Right forelimb (tissue), 1 donor: ENCODE results near the gene NAV2.

Experiments used
- DNase-seq: peaks from one replicate; pipeline ENCODE4 v3.0.0-alpha.2; 2018

NAV2 gene

DNA sequence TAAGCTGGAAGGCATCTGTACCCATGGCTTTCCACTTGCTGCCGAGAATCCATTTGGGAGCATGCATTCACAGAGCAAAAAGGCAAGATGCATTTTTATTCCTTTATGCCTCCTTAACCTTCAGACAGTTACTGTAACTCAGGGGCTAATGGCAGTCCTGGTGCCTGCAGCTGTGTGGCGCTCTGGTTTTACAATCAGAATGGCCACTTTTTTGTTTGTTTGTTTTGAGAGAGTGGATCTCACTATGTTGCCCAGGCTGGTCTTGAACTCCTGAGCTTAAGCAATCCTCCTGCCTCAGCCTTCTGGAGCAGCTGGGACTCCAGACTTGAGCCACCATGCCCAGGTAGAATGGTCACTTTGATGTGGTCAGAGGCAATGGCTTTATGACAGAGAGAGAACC is 101.8 kb downstream of the NAV2 start:
- no peak for DNase-seq

DNA sequence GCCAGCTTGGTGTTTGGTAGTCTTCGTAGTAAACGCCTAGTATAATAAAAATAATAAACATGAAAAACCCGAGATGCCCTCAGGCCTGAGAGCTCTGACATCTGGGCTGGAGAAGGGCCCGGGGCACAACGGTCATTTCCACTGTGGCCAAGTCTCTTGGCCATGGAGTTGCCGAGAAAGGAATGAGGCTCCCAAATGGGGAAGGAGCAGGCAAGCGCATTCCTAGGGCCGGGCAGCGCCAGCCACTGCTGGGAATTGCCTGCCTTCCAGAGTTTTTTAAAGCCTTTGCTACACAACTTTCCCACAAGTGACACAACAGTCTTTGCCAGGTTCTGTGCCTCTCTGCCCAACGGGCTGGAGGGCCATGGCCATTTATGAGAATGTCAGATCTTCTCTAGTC is 103.4 kb downstream of the NAV2 start:
- no peak for DNase-seq

DNA sequence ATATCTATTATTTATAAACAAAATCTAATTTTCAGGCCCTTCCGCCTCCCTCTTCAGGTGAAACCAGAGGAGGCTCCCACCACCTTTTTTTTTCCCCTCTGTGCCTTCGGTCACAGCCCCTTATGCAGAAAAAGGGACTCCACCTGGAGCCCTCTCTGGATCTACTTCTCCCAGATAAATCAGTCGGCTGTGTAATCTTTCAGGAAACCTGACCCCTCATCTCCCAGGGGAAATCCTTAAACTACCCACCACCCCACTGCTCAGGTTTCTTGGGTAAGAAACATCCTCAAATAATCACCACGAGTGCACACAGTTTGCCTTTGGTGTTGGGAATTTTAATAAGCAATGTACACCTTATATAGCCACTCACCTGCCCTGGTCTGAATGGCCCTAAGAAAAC is 104.2 kb downstream of the NAV2 start:
- DNase-seq: no peak

- DNase-seq: no peak
These were observed 104.7 kb downstream of the NAV2 start for GRCh38 chr11:19817265-19817851.

GRCh38 chr11:19817870-19818269 is 105.2 kb downstream of the NAV2 start:
- no peak for DNase-seq

GRCh38 chr11:19818619-19819018 is 106.0 kb downstream of the NAV2 start:
- no peak for DNase-seq

DNA sequence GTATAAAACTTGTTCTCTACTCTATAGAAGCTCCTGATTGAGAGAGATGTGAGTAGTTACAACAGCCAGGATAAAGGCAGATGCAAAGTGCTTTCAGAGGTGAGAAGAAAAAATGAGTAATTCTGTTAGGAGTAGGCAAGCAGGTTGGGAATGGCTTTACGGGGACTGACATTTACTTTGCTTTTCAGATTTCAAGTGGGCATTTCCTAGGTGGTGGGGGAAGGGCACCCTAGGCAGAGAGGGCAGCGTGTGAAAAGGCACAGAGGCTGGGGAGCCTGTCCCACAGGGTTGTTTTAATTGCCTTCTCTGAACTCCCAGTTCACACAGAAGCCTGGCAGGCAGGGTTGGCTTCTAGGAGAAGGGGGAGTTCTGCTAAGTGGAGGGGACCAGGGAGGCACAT is 106.5 kb downstream of the NAV2 start:
- DNase-seq: no peak

DNA sequence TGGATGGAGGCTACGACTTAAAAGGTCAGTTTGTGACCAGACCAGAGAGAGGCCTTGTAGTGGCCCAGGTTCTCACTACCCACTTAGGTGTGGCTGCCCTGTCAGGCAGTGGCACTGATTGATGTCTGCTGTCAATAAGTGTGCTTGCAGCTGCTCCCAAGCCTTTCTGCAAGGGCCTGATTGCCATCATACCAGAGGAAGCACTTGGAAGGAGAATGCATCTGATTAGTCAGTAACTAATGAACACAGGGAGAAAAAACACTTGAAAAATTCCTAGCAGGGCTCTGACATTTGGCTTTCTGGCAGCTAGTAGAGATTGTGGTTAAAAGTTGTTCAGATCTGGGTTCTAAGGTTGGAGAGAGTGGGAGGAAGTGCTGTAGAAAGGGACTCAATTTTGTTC is 107.5 kb downstream of the NAV2 start:
- no peak for DNase-seq

GRCh38 chr11:19821412-19821875 is 108.8 kb downstream of the NAV2 start:
- no peak for DNase-seq

GRCh38 chr11:19821993-19822392 is 109.4 kb downstream of the NAV2 start:
- no peak for DNase-seq

DNA sequence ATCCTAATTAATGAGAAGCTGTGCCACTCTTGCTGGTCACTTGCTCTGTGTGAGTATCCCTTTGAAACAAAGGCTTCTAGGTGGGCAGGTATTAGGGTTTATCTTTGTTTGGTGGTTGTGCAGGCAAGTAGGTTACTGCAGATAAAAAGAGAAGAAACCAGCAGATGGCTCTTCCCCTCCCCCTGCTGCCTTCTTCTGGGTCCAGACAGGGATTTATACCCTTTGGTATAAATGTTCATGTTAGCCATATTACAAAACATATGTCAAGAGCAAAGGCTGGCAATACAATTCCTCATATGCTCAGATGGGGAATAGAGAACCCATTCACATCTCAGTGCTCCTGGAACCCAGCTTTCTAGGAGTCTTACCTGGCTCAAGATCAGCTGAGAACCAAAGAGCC is 109.9 kb downstream of the NAV2 start:
- no peak for DNase-seq

DNA sequence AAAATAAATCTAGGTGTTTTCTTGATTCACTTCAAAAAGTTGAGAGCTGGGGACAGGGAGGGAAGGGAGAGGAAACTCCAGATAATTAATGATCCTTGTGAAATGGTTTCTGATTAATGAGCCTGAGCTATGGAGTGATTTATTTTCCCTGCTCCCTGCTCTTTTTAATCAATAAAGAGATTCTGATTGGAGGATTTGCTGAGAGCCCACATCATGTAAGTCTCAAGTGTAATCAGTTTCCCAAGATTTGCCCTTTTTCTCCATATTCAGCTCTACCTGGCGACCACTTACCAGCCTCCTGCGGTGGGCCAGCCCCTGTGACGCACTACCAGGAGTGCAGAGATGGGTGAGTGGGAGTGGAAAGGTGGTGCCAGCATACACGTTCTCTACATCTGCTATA is 114.0 kb downstream of the NAV2 start:
- DNase-seq: no peak

DNA sequence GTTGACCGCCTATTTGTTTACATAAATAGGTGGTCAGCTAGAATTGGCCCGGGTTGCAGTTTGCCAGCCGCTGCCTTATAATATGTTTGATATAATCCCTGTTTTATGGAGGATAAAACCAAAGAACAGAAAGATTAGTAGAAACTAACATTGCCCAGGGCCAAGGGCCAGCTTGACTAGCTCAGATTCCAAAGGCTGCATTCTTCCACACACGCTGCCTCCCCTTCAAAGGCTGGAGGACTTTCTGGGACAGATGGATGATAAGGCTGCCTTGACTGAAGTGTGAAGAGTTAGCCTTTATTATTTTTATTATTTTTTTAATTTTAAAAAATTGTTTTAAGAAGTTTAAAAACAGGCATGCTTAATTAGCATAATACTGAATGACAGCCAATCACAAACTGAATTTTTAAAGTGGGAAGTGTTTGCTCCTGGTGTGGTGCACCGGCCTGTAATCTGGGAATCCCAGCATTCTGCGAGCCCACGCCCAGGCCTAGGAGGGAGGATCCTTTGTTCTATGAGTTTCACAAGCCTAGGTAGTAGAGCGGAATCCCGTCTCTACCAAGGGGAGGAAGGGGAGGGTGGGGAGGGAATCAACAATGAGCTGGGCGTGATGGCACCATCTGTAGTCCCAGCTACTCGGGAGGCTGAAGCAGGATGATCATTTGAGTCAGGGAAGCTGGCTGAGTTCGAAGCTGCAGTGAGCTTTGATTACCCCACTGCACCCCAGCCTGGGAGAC is 114.9 kb downstream of the NAV2 start:
- DNase-seq: no peak

DNA sequence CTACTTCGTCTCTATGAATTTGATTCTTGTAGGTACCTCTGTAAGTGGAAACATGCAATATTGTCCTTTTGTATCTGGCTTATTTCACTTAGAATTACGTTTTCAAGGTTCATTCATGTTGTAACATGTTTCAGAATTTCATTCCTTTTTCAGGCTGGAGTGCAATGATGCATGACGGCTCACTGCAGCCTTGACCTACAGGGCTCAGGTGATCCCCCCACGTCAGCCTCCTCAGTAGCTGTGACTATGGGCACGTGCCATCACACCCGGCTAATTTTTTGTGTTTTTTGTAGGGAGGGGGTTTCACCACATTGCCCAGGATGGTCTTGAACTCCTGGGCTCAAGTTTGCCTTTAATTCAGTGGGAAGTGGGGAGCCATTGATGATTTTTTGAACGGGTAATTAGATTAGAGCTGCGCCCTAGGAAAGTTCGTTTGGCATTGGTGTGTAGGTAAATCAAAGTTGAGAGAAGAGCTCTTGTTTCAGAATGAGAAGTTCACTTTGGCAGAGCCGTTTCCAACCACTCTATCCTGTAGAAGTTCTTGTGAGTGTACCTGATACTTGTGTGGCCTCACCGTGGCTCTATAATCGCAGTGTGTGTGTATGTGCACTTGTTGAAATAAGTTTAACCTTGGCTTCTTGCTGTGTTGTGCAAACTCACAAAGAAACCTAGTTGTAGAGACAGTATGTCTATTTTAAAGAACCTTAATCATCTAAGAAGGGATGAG is 115.9 kb downstream of the NAV2 start:
- DNase-seq: no peak

DNA sequence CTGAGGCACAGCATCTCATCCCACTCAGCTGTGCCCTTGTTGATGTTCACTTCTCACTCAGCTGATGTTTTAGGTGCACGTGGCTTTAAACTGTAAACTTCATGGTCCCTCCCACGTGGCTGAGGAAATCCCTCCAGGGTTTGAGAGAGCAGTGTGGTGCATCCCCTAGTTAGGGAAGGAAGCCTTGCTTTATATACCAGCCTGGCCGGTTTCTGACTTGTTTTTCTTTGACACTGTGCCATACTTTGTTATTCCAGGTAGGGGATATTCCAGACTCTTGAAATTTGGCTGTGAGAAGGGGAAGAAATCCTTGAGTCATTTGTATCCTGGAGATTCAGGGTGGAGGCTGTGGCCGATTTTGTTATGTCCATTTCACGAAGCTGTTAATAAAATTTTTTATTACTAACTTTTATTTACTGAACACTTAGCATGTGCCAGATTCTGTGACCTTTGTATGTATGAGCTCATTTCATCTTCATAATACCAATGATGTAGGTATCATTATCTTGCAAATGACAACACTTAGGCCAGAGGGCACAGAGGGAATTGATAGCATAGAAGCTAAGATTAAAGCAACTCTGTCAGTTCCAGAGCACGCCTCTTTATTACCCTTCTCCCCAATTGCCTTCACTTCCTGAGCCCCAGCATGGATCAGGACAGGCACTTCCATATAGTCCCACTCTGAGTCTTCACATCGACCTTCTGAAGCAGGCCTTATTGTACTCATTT is 116.6 kb downstream of the NAV2 start:
- DNase-seq: no peak

- no peak for DNase-seq
These were observed 119.6 kb downstream of the NAV2 start for GRCh38 chr11:19832086-19832750.

DNA sequence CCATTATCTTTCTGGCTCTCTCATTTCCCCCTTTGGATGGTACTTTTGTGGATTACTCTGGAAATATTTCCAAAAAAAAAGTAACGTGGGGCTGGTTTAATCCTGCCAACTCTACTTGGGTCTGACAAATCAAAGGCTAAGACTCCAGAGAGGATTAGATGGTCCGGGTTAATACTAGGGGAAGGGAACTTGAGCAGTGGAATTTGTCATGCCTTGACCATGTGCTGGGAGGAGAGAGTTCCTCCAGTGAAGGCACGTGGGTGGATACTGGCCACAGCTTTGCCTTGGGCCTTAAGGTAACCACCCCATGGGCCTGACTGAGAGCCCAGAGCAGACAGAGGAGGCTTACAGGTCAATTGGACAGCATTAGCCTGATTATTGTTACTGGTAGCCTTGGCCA is 120.3 kb downstream of the NAV2 start:
- no peak for DNase-seq

GRCh38 chr11:19834771-19835170 is 122.1 kb downstream of the NAV2 start:
- DNase-seq: no peak

DNA sequence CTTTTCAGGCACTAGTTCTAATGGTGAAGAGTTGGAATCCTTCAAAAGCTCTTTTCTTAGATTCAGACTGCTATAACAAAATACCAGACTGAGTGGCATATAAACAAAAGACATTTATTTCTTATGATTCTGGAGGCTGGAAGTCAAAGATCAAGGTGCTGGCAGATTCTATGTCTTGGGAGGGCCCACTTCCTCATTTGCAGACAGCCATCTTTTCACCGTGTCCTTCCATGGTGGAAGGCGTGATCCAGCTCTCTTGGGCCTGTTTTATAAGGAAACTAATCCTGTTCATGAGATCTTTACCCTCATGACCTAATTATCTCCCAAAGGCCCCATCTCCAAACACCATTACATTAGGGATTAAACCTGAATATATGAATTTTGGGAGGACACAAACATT is 124.0 kb downstream of the NAV2 start:
- no peak for DNase-seq

DNA sequence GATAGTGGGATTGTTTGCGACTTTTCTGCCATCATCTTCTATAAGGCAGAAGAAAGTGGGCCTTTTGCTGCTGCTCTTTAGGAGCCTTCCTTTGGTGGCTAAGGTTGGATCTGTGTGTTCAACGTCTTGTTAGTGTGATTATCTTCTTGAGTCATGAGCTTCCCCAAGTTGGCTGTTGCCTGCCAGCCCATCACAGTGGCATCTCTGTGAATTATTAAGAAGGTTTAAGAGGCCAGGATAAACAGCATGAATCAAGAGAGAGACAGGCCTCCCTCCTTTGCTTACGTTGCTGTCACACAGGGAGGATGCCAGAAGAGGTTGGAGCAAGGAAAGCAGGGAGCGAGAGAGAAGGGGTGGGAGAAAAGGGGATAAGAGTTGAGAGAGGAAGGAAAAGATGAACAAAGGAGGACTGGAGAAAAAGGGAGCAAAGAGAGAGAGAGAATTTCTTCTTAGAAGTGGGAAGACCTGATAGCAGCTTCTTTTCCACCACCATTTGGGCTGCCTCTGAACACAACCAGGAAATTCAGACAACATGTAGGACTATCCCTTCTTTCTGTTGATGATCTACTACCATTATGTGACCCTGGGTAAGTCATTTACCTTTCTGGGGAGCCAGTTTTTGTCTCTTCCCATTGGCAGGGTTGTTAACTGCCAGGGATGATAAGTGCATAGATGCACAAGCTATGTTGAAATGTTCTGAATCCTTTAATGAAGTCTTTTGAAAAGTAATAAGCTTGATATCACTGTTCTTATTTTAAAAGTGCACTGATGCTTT is 126.5 kb downstream of the NAV2 start:
- no peak for DNase-seq

DNA sequence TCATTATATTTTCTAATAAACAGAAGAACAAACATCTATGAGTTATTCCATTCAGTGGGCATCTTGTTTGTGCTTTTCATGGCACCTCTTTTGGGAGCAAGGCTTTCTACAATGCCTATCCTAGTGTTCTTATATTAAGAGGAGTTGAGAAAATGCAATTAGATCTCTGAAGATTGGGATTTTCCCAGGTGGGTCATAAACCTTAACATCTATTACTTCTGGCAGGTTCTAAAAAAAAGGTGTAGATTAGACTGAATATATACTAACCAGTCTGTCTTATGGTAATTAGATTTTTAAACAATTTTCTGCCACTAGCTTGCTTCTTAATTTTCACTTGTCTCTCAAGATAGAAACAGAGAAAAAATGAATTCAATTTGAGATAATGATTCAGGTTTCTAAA is 128.3 kb downstream of the NAV2 start:
- no peak for DNase-seq

DNA sequence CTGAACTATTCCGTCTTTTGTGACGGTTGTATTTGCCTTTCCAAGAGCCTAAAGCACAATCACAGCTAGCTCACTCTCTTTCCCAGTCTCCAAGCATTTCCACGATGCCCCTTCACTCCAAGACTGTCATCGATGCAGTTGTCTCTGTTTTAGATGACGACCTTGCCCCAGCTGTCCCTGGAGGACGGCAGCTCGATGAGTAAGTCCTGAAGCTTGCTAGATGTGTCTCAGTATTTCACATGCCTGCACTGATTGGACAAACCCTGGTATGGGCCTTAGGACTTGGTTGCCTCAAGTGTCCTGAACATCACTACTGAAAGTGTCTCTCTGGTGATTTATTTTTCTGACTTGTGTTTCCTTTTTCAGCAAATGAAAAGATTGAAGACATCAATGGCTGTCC is 129.9 kb downstream of the NAV2 start:
- no peak for DNase-seq
